GM18868 (cell line): ENCODE data around the gene RAP1A.
"Not testable (repeated sequence)": the region's sequence is repeated elsewhere in the genome, so short reads cannot be mapped to it uniquely, and the experiment has no call there.

Experiments used
- ATAC-seq: cut with Tn5 transposase; IDR thresholded peaks from one replicate; pipeline ENCODE4 v1.9.1; 2021; ENCODE audit warnings: mild to moderate bottlenecking, moderate library complexity; ENCODE audit not compliant: unreplicated experiment

Gene RAP1A

GRCh38 chr1:111628153-111628552 is 8.6 kb downstream of the RAP1A start:
- no peak for ATAC-seq

GRCh38 chr1:111629190-111629954 is 9.8 kb downstream of the RAP1A start:
- ATAC-seq: no peak

- no peak for ATAC-seq
These were observed 11.0 kb downstream of the RAP1A start for GRCh38 chr1:111630567-111630966.

- ATAC-seq: no peak
These were observed 11.9 kb downstream of the RAP1A start for GRCh38 chr1:111631502-111631901.

GRCh38 chr1:111632771-111633170 is 13.2 kb downstream of the RAP1A start:
- not testable (repeated sequence) for ATAC-seq

DNA sequence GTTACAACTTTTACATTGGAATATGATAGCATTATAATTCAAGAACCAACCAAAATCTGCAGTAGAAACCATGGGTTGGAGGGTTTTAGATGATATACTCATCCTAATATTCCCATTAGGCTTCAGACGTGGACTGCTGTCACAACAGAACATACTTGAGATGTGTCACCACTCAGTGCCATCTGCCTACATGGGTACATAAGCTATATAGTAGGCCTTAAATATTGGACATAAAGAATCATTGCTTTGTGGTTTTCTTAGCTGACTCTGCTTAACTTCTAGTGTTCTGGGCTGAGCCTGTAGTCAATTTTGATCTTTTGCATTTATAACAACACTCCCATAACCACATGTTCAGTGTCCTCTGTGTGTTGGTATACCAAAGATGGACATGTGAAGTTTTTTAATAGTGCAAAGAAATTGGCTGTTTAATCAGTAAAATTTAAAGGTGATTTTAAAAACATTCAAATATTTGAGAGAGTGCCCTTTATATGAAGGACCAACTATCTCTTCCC is 14.2 kb downstream of the RAP1A start:
- no peak for ATAC-seq

DNA sequence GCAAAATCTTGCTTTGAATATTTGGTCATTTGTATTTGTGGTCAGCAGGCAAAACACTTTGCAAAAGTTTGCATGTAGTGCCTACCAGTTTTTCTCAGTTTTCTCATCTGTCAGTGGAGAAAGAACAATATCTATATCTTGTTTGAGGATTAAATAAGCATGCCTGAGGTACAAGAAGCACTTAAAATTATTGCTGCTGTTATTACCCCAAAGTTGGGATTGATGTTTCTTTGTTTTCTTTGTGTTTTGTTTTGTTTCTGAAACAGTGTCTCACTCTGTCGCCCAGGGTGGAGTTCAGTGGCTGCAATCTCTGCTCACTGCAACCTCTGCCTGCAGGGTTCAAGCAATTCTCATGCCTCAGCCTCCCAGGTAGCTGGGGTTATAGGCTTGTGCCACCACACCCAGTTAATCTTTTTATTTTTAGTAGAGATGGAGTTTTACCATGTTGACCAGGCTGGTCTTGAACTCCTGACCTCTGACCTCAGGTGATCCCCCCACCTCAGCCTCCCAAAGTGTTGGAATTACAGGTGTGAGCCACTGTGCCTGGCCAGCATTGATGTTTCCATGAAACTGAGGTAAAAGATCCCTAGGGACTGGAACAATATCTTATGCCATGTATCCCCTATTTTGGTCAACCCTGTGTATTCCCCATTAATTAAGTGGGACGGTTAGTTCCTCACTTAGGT is 15.9 kb downstream of the RAP1A start:
- ATAC-seq: no peak

DNA sequence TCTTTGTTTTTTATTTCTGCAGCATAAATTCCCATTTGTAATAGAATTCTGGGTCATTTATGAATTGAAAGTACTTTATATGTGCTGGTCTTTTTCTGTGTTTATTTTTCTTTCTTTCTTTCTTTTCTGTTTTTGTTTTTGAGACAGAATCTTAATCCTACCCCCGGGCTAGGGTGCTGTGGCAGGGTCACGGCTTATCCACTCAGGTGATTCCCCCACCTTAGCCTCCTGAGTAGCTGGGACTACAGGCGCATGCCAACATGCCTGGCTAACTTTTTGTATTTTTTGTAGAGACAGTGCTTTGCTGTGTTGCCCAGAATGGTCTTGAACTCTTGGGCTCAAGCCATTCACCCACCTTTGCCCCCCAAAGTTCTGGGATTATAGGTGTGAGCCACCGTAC is 18.7 kb downstream of the RAP1A start:
- ATAC-seq: no peak

DNA sequence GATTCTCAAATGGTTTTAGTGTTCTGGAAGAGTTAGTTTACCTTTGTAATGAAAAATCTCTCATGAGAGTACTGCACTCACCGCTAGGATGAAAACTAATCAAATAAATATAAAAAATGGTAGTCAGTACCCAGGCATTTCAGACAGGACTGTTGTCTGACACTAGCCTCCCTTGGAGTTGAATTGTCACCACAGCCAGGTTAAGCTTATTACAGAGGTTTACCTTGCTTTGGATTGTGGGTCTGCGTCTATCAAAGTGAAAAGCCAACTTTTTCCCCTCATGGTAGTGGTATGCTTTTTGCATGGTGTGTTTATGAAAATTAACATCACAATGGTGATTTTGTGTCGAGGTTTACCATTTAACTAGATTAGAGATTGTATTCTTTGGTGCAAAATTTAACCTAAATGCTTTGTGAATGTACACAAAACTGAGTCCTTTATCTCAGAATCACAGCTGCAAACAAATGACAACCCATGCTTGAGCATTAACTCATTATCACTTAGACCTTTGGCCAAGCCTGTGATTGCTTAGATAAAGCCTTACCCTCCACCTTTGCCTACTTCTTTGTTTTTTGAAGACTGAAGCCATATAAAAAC is 20.1 kb downstream of the RAP1A start:
- no peak for ATAC-seq

- no peak for ATAC-seq
These were observed 23.5 kb downstream of the RAP1A start for GRCh38 chr1:111643097-111643496.

- no peak for ATAC-seq
These were observed 24.1 kb downstream of the RAP1A start for GRCh38 chr1:111643696-111644095.

DNA sequence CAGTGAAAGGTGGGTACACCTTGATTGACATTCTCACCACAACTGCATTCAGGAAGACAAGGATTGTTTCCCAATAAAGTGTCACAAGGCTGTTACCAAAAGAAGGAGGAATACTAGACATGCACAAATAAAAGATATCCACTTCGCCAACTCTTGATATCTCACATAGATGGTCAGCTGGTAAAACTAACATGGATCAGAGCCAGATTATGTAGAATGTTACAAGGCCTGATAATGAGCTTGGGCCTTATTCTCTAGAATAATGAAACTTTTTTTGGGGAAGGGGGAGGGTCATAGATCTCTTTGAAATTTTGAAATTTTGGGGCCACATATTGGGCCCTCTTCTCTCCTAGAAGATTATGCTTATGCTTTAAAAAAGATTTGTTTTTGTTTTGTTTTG is 24.9 kb downstream of the RAP1A start:
- ATAC-seq: no peak

DNA sequence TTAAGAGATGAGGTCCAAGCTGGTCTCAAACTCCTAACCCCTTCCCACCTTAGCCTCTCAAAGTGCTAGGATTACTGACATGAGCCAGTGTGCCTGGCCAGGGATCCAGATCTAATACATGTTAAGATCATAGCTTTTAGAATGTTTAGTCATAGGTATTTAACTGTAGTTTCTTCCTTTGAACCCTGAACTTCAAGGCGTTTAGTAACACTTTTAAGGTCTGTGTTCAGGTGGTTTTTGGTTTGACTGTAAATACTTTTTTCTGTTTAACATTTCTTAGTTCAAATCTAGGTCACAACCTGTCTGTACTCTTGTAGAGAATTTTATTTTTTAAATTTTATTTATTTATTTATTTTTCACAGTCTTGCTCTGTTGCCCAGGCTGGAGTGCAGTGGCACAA is 28.1 kb downstream of the RAP1A start:
- ATAC-seq: no peak

GRCh38 chr1:111648806-111649205 is 29.2 kb downstream of the RAP1A start:
- no peak for ATAC-seq

DNA sequence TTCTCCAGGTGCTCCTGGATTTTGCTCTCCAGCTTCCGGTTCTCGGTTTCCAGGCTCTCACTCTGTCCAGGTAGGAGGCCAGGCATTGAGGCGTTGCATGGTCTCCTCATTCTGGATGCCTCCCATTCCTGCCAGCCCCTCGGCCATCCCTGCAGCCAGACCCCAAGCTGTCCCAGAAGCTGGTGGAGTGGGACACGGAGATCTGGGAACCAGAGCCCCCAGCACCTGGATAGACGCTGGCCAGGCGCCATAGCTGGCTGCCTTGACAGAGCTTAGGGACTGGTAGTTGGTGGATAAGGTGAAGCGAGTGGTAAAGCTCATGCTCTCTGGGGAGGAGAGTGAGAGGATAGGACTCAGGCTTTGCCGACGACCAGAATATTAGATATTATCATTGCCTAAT is 29.6 kb downstream of the RAP1A start:
- ATAC-seq: no peak

- ATAC-seq: no peak
These were observed 30.1 kb downstream of the RAP1A start for GRCh38 chr1:111649648-111650047.

DNA sequence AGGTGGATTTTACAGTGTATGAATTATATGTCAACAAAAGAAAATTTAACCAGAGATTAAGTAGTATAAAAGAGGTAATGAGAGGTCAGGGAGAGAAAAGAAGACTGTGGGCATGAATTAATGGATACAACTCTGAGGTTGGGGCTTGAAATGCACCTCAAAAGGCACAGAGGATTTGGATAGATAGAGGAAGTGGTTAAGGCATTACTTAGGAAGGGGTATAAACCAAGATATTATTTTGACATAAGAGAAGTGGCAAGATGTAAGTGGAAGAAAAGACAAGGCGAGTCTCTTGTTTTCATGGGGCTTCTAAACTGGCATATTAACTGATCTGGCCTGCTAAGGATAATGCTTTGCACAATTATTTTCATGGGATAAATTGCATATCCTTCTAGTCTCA is 34.1 kb downstream of the RAP1A start:
- no peak for ATAC-seq

- peak; percentile 76 for ATAC-seq
These were observed 35.2 kb downstream of the RAP1A start for GRCh38 chr1:111654839-111655238.

DNA sequence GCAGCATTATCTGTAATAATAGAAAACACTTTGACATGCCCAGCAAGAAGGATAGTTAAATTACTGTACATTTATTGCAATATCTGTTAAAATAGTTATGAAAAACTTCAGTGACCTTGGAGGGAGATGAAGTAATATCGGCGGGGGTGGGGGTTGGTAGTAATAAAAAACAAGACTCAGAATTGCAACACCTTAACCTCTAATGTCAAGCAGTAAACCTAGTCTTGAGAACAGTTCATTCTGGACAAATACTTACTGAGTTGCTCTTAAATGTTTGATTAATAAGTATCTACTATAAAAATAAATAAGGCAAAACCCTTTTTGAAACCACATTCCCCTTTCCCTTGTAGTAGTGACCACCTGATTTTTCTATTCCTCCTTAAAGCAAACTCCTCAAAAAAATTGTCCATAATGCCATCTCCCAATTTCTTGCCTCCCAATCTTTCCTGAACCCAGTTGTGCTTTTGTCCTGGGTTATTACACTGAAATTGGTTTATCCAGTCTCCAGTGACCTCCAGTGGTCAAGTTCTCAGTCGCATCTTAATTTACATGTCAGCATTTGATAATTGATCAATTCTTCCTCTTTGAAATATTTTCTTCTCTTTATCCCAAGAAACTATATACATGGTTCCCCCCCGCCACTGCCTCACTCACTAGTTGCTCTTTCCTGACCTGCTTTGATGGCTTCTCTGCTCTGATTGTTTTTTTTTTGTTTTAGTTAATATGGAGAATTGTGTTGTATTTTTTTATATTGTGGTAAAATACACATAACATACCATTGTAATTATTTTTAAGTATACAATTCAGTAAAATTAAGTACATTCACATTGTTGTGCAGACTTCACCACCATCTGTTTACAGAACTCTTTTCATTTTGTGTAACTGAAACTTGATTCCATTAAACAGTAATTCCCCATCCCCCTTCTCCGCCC is 36.8 kb downstream of the RAP1A start:
- no peak for ATAC-seq

DNA sequence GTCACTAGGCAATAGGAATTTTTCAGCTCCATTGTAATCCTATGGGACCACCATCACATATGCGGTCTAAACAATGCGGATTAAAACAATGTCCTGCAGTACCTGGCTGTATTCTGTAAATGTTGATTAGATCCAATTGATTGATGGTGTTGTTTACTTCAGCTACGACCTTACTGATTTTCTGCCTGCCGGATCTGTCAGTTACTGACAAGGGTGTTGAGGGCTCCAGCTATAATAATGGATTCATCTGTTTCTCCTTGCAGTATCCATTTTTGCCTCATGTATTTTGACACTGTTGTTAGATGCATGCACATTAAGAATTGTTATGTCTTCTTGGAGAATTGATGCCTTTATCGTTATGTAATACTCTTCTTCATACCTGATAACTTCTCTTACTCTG is 39.0 kb downstream of the RAP1A start:
- no peak for ATAC-seq
